GM18858 (cell line): ENCODE results near the gene RHOT2.
"Not testable (repeated sequence)": the region's sequence is repeated elsewhere in the genome, so short reads cannot be mapped to it uniquely, and the experiment has no call there.

Experiments used
- ATAC-seq: cut with Tn5 transposase; IDR thresholded peaks from one replicate; pipeline ENCODE4 v1.9.1; 2021; ENCODE audit not compliant: unreplicated experiment

Gene RHOT2

DNA sequence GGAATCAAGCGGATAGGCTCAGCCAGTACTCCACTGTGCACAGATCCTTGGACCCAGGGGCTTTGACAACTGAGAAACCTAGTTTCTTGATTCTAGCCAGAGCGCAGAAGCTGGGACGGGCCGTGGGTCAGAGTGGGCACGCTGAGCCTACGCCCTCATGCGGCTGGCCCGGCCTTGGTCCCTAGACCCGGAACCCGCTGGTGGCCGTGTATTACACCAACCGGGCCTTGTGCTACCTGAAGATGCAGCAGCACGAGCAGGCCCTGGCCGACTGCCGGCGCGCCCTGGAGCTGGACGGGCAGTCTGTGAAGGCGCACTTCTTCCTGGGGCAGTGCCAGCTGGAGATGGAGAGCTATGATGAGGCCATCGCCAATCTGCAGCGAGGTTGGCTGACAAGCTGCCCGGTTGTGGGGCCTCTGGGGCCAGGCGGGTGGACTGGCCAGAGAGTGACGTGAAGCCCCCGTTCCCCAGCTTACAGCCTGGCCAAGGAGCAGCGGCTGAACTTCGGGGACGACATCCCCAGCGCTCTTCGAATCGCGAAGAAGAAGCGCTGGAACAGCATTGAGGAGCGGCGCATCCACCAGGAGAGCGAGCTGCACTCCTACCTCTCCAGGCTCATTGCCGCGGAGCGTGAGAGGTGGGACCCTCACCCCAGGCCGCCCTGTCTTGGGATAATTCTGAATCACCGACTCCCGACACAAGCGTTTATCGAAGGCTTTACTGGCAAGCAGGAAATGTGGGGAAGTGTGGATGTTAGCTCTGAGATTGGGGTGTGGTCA, 13.2 kb downstream of the RHOT2 start:
- no peak for ATAC-seq

DNA sequence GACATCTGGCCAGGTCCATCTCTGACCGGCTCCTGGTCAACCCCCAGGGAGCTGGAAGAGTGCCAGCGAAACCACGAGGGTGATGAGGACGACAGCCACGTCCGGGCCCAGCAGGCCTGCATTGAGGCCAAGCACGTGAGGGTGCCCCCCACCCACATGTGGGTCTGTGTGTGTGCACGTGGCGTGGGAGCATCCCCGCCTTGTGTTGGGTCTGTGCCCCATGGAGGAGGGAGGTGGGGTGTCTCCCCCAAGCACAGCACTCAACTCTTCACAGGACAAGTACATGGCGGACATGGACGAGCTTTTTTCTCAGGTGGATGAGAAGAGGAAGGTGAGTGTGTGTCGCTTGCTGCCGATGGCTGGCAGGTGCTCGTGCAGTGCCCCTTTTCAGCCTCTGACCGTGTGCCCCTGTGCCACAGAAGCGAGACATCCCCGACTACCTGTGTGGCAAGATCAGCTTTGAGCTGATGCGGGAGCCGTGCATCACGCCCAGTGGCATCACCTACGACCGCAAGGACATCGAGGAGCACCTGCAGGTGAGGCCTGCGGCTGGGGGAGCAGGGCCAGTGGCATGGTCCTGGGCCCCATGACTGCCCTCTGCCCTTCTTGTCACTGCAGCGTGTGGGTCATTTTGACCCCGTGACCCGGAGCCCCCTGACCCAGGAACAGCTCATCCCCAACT, 14.0 kb downstream of the RHOT2 start:
- ATAC-seq: no peak

DNA sequence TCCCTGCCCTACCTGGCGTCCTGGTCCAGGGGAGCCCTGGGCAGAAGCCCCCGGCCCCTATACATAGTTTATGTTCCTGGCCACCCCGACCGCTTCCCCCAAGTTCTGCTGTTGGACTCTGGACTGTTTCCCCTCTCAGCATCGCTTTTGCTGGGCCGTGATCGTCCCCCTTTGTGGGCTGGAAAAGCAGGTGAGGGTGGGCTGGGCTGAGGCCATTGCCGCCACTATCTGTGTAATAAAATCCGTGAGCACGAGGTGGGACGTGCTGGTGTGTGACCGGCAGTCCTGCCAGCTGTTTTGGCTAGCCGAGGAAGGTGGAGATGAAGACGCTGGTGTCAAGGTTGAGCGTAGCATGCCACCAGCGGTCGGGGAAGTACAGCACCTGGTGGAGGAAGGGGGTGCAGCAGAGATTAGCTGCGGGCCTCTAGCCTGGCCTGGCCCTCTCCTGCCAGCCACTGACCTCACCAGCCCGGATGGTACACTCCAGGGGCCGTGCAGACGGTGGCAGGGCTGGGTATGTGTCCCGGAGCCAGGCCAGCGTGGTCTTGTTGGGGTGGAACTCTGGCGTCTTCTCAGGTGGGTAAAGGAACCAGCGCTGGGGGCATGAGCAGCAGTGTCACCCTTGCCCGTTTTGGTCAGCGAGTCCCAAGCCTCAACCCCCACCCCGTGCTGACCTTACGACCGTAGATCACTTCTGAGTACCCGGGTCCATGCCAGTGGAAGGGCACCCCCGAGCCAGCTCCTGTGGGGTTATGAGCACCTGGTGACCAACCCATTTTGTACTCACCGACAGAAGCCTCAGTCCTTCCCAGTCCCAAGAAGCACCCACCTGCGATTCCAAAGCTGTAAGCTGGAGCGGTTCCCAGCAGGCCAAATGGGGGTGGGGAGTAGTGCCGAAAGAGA, 14.8 kb downstream of the RHOT2 start:
- no peak for ATAC-seq

GRCh38 chr16:683396-684070, 15.6 kb downstream of the RHOT2 start:
- peak; percentile 0 for ATAC-seq

DNA sequence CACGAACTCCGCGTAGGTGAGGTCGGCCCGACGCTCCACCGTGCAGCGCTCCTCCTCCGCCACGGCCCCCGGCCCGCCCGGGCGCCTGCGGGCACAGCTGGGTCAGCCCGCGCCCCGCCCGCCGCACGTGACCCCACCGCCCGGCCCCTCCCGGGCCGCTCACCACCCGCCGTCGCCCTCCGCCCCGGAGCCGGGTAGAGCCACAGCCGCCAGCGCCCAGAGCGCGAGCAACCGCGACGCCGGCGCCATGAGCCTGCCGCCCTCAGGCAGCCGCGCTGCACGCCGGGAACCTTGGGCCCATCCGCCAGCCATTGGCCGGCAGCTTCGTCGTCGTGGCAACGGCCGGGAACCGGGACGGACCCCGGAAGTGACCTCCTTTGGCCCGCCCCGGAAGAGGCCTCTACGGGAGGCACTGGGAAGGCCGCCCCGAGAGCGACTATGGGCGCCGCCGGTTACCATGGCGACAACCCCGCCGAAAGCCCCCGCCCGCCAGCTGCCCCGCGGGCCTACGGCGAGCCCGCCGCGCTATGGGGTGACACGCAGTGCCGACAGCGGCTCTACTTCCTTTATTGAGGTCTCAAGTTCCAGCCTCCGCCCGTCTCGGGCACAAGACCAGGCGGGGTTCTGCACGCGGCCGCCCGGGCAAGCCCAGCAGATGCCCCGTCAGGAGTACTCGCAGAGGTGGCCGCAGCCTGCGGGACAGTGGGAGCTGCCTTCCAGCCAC, 16.3 kb downstream of the RHOT2 start, which contains the start of gene JMJD8:
Gene JMJD8 (minus strand): TSS at position 264 of the 724 bp plus-strand sequence. CDS start 15 bp downstream, at position 249.
- ATAC-seq: peak; percentile 43

- no peak for ATAC-seq
Measured at GRCh38 chr16:684961-685696, 17.2 kb downstream of the RHOT2 start.

DNA sequence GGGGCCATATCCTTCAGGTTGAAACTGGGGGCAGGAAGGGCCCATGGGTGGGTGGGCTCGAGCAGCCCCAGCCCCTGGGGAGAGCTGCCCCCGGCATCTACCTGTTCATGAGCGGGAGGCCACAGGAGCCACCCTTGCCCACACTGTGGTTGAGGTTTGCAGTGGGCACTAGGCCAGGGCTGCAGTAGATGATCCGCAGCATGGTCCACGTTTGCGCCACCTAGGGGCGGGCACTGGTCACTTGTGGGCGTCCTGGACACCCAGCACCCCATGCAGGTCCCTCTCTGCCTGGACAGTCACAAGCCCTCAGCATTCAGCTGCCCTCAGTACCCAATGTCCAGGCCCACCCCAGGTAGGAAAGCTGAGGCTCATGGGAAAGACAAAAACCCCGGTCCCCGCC, 18.0 kb downstream of the RHOT2 start:
- no peak for ATAC-seq

GRCh38 chr16:686459-687260, 18.7 kb downstream of the RHOT2 start:
- no peak for ATAC-seq

DNA sequence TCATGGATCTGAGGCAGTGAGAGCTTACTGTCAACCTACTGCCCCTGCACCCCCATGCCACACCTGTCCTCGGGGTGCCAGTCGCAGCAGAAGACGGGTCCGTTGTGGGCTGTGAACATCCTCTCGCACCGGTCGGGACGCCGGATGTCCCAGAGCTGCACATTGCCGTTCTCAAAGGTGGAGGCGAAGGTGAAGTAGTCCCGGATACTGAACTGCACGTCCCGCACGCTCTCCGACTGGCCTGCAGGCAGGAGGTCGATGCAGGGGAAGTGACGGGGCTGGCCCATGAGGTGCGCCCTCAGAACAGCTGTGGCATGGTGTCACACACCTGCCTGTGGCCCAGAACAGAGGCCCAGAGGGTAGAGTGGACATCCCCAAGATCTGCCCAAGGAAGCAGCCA, 19.6 kb downstream of the RHOT2 start:
- no peak for ATAC-seq

DNA sequence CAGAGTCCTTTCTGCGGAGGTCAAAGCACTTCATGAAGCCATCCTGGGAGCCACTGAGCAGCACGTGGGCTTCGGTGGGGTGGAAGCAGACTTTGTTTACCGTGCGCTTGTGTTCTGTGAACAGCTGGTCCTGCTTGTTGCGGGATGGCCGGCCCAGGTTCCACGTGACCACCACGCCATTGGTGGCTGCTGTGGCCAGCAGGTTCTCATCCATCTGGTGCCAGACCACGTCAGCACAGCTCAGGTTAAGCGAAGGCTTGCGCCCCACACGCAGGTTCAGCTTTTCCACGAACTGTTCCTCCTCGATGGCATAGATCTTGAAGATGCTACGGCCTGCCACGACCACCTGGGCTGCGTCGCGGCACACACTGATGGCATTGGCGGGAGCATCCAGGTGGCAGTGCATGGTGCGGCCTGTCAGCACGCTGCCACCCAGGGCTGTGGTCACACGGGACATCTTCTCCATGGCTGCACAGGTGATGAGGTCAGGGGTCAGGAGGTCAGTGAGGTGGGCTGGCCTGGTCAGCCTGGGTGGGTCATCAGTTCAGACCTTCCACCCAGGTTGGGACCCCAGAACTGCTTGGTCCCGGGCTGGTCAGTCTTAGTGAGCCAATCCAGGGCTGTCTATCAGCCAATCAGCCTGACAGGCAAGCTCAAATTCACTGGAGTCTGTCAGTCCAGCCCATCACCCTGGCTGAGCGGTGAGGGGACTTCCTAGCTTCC, 21.4 kb downstream of the RHOT2 start:
- no peak for ATAC-seq

DNA sequence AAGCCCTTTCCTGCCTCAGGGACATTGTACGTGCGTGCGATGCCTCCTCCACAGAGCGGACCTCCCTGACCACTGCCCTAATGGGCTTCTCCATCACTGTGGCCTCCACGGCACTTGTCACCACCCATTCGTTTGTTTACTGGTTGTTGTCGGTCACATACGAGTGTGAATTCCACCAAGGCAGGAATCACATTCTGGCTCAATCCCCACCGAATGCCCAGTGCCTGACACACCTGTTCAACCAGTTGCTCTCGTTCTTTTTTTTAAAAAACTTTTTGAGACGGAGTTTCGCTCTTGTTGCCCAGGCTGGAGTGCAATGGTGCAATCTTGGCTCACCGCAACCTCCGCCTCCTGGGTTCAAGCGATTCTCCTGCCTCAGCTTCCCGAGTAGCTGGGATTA, 23.3 kb downstream of the RHOT2 start:
- ATAC-seq: not testable (repeated sequence)

- ATAC-seq: no peak
Measured at GRCh38 chr16:692356-693108, 24.6 kb downstream of the RHOT2 start.

DNA sequence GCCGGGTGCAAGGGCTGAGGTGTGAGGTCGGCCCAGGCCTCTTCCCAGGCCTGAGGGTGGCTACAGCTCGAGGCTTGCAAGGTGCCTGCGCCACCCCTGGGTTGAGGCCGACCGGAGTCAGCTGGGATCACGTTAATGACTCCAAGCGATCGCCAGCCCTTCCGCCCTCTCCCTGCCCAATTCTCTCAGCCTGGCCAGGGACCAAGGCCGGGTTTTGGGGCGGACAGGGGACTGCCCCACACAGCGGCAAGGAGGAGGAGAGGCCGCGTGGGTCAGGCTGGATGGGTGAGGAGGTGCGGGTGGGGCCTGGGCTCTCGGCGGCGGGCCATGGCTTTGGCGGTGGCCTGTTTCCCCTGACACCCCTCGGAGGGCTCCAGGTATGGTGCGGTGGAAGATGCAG, 25.4 kb downstream of the RHOT2 start:
- ATAC-seq: no peak

DNA sequence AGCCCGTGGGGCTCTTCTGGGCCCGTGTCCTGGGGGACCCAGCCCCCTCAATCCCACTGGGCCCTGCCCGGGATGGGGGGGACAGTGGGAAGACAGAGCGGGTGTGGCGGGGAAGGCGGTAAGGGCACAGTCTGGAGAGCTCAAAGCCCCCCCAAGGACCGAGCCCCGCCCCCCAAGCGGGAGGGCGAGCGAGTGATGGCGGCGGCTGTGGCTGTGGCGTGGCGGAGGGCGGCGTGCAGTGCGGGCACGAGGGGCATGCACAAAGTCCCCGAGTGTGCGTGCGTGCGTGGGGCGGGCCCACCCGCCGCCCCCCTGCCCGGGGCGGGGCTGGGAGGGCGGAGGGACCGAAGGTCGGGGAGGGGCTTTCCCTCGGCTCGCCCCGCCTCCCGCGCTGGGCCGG, 25.8 kb downstream of the RHOT2 start:
- ATAC-seq: no peak

DNA sequence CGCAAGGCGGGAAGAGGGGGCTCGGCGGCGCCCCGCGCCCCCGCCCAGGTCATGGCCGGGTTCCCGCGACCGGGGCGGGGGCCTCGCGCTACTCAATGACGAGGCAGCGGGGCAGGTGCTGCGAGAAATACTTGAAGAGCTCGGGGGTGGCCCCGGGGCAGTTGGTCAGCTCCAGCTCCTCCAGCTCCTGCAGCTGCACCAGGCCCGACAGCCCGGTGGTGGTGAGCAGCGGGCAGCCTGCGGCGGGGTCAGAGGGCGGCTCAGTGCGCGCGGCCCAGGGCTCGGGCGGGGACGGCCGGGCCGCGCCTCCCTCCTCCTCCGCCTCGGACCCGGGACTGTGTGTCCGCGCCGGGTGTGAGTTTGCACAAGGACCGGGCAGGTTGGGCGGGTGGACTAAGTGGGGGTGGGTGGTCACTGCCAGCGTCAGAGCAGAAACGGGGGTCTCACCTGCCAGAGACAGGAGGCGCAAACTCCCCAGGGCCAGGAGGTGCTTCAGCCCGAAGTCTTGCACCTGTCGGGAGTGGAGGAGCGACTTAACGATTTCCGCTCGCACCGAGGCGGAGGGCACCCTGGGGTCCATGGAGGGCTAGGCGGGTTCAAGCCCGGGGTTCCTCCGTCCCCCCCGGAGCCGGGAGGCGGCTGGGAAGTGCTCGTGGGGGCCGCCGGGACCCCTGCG, 26.4 kb downstream of the RHOT2 start:
- ATAC-seq: no peak

- no peak for ATAC-seq
Measured at GRCh38 chr16:694863-695354, 27.0 kb downstream of the RHOT2 start.
